GM18511 (cell line): ENCODE measurements around the gene NR6A1.

Experiments
- ATAC-seq: cut with Tn5 transposase; IDR thresholded peaks from one replicate; pipeline ENCODE4 v1.9.1; 2021; ENCODE audit warnings: mild to moderate bottlenecking, moderate library complexity; ENCODE audit not compliant: unreplicated experiment

NR6A1 gene

GRCh38 chr9:124797343-124798103 lies 26.4 kb upstream of the NR6A1 start:
- no peak for ATAC-seq

GRCh38 chr9:124795881-124796431 lies 24.8 kb upstream of the NR6A1 start:
- ATAC-seq = no peak

DNA sequence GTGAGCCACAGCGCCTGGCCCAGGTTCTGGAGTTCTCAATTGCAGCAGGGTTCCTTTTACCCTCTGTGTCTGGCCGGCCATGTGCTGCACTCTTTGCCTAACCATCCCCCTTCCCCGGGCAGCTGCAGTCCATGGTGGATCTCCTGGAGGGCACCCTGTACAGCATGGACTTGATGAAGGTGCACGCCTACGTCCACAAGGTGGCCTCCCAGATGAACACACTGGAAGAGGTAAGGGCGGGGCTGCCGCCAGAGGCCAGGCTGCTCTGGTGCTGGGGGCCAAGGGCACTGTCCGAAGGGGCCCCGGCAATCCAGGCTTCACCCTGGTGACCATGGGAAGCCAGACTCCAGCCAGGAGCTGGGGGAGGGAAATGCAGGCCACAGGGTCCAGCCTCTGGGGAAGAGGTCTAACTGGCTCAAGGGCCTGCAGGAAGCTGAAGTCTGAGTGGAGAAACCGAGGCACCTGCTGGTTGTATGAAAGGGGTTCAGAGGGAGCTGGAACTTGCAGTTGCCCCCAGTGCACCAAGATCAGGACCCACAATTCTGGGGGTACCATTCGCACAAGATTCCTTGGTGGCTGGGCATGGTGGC lies 23.9 kb upstream of the NR6A1 start:
- no peak for ATAC-seq

- no peak for ATAC-seq
Measured at GRCh38 chr9:124793015-124793541, 22.0 kb upstream of the NR6A1 start.

DNA sequence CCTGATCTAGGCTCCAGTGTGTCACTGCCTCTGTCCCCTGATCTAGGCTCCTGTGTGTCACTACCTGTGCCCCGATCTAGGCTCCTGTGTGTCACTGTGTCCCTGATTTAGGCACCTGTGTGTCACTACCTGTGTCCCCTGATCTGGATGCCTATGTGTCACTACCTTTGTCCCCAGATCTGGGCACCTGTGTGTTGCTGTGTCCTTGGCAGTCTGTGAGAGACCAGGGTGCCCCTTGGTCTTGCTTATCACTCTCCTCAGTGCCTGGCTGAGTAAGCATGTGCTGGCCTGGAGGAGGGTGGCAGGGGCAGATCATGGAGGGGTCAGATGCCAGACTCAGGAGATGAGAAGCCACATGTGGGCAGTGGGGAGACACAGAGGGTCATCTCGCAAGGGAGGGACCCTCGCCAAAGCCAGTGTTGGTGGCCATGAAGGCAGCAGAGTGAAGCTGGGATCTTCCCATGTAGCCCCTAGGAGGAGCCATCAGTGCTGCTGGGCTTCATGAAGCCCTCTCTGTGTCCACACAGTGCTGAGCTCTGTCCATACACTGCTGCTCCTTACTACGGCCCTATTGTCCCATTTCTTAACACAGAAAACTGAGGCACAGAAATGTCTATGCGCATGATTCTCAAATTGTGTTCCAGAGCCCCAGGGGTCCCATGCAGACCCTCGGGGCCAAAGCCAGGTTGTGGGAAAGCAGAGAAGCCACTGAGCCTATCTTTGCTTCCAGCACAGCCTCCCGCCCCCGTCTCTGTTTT lies 21.3 kb upstream of the NR6A1 start:
- no peak for ATAC-seq

DNA sequence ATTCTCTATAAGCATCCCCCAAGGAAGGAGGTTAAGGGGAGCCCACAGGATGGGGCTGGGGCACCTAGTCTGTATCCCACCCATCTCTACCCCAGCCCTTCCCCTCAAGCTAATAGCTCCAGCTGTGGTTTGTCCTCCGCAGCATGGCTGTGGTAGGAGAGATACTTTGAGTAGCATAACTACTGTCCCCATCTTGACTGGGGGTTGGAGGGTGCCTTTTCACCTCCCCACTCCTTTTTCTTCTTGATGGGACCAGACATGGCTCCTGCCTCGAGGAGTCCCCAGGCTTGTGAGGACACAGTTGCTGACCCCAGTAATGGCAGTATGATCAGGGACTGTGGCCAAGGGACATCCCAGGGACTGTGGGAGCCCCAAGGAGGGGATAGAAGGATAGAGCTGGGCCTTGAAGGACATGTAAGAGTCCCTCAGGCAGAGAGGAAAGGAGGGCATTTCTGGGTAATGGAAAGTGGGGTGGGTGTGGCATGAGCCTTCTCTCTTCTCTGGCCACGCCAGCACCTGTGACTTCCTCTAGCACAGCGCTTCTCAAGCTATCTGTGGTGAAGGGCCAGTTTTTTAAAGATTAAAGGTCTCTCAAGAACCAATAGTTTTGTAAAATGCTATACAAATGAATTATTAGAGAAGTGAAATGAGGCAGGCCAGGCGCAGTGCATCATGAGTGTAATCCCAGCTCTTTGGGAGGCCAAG lies 19.8 kb upstream of the NR6A1 start:
- ATAC-seq = no peak

DNA sequence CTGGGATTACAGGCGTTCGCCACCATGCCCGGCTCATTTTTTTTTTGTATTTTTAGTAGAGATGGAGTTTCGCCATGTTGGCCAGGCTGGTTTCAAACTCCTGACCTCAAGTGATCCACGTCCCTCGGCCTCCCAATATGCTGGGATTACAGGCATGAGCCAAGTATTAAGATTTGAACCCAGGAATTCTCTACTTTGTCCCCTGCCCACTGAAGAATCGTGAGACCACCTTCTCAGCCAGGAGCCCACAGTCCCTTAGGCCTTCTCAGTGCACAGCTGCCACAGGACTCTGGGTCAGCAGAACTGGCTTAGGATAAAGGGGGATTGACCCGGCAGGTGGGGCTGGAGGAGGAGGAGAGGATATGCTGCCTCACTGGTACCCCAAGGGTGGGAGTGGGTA lies 19.2 kb upstream of the NR6A1 start:
- no peak for ATAC-seq

GRCh38 chr9:124789531-124789930 lies 18.4 kb upstream of the NR6A1 start:
- no peak for ATAC-seq

DNA sequence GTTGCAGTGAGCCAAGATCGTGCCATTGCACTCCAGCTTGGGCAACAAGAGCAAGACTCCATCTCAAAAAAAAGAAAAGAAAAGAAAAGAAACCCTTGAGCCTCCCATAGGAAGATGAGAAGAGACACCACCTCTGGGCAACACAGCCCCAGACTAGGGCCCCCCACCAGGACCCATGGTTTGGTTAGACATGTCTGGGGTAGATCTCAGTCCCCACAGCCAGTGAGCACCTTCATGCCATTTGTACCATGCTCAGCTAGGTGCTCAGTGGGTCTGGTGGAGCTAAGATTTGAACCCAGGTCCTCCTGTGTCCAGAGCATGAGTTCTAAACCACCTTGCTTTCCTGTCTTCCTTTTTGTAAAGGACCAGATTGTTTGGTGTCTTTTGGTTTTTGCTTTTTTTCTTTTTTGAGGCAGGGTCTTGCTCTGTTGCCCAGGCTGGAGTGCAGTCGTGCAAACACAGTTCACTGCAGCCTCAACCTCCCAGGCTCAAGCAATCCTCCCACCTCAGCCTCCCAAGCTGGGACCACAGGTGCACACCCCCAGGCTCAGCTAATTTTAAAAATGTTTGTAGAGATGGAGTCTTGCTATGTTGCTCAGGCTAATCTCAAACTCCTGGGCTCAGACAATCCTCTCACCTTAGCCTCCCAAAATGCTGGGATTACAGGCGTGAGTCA lies 17.6 kb upstream of the NR6A1 start:
- ATAC-seq = no peak

DNA sequence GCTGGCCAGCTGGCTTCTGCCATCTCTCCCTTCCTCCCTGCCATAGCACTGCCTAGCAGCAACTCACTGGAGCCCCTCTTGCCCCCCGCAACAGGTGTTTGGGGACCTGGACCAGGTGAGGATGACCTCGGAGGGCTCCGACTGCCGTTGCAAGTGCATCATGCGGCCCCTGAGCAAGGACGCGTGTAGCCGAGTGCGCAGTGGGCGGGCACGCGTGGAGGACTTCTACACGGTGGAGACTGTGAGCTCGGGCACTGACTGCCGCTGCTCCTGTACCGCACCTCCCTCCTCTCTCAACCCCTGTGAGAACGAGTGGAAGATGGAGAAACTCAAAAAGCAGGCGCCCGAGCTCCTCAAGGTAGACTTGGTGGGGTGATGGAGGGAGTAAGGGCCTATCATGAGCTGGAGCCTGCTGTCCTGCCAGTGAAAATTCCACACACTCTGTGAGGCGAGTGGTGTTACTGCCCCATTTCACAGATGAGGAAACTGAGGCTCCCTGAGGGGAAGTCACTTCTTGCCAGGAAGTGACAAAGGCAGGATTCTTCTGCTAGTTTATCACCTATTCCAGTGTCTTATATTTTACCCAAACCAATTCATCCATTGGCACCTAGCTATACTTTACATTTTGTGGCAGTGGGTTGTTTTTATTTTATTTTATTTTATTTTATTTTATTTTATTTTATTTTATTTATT lies 15.9 kb upstream of the NR6A1 start:
- no peak for ATAC-seq

DNA sequence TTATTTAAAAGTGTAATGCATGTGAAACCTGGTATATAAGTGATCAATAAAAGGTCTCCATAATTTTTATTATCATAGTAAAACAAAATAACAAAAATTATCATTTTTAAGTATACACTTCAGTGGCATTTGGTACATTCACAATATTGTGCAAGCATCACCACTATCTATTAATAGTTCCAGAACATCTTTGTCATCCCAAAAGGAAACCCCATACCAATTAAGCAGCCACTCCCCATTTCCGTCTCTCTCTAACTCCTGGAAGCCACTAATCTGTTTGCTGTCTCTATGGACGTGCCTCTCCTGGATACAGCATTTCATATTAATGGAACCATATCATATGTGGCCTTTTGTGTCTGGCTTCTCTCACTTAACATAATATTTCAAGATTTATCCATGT lies 13.4 kb upstream of the NR6A1 start:
- no peak for ATAC-seq

DNA sequence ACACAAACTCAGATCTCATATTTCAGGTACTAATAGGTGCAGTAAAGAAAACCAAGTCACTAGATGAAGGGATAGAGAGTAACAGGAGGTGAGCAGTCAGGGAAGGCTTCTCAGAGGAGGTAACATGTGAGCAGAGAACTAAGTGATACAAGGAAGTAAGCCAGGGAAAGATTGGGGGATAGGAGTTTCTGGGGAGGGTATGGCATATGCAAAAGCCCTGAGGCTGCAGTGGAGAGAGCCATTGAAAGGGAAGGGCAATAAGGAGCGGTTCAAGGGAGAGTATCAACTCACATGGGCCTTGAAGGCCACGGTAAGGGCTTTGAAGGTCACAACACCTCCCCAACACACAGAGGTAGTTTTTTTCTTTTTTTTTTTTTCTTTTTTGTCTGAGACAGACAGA lies 12.7 kb upstream of the NR6A1 start:
- ATAC-seq = no peak

DNA sequence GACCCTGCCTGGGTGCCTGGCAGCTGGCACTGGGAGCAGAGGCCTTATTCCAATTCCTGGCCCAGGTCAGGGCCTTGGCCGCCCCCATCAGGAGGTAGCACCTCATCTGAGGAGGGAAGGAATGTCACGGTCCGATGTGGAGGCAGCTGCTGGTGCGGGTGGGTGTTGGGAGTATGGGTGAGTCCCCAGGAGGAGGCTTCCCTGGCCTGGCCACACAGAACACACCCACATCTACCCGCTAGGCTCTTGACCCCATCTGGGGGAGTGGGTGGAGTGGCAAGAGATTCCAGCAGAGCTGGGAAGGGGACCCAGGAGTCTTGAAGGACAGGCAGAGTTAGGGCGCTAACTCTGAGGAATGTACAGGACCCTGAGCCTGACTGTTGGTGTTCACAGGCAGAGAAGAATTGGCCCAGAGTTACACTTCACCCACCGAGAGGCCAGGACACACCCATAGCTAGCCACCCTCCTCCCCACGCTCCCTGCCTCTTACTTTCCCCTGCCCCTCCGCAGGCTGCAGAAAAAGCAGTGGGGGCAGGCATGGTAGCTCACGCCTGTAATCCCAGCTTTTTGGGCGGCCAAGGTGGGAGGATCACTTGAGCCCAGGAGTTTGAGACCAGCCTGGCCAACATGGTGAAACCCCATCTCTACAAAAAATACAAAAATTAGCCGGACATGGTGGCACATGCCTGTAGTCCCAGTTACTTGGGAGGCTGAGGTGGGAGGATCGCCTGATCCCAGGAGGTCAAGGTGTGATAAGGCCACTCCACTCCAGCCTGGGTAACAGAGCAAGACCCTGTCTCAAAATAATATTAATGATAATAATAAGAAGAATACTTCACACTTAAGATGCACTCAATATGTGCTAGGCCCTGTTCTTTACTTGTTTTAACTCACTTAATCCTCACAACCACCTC lies 11.8 kb upstream of the NR6A1 start:
- ATAC-seq = no peak

GRCh38 chr9:124781967-124782660 lies 11.0 kb upstream of the NR6A1 start:
- ATAC-seq = no peak

DNA sequence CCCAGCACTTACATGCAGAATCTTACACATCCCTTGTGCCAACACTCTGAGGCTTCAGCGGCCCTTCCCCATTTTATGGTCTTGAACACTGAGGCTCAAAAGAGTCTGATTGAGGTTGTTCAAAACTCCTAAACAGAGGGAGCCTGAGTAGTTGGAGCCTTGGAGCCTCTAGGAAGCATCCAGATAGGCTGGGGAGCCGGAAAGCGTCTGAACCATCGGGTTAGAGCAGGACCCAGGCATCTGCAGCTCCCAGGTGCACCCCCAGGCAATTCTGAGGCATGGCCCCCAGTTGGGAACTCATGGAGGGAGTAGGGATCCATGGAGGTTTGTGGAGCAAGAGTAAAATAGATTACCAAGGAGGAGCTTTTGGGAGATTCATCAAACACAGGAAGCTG lies 9.6 kb upstream of the NR6A1 start:
- ATAC-seq = no peak

- ATAC-seq = no peak
Measured at GRCh38 chr9:124780060-124780756, 9.1 kb upstream of the NR6A1 start.

DNA sequence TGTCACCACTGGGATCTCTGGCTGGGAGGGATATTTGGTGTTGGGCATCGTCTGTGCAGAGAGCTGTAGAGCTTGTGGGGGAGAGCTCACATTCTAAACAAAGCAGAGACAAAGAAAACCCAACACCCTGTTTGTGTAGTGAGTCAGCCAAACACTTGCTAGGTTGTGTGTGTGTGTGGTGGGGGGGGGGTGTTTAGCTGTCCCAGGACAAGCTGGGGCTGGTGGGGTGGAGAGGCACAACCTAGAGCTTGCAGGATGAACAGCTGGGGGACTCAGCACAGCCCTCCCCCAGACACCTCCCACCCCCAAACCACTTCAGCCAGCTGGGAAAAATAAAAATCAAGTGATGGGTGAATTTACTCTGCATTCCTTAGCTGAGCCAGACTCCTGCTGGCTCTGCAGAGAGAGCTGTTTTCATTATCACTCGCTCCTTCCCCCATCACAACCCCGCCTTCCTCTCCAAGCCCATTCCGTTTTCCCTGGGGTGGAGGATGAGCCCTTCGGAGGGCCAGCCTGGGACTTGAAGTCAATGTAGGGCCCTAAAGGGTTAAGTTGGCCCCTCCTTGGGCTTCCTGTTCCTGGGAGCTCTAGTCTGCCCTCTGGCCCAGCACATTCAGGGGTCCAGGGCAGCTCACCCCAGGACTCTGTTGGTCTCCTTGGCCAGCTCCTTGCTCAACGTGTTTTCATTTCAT lies 8.4 kb upstream of the NR6A1 start:
- ATAC-seq = no peak
